GM18502 (cell line): ENCODE results near the gene TRIM28.
A peak's percentile ranks its signal among the peaks of the same experiment; 100 is the strongest.

ENCODE experiments used
- ATAC-seq: cut with Tn5 transposase; IDR thresholded peaks from one replicate; pipeline ENCODE4 v1.9.1; 2021; ENCODE audit warnings: mild to moderate bottlenecking; ENCODE audit not compliant: unreplicated experiment, poor library complexity

Gene TRIM28

DNA sequence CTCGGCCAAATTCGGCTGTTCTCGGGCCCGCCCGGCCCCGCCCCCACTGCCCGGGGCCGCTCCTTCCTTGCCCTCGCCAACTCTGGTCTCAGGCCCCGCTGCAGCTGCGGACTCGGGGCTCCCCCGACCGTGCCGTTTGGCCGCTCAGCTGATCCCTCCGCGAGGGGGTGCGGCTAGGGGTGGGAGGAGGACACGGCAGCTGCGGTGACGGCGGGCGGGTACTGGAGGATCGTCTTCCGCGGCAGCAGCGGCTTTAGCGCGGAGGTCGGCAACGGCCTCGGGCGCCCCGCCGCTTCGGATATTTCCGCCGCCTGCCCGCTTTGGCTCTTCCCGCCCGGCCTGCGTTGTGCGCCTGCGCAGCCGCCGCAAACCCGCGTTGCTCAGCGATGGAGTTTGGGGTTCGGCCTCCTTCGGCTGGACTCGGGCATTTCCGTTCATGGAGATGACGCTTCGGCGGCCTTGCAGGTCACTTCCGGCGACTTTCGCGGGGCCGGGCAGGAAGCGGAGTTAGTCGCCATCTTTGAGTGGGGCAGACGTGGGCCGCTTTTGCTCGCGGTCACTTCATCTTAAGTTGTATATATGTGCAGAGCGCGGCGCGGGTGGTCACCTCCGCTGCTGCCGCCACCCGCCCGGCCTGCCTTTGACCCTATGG lies 14.9 kb downstream of the TRIM28 start:
- peak; percentile 52 for ATAC-seq

DNA sequence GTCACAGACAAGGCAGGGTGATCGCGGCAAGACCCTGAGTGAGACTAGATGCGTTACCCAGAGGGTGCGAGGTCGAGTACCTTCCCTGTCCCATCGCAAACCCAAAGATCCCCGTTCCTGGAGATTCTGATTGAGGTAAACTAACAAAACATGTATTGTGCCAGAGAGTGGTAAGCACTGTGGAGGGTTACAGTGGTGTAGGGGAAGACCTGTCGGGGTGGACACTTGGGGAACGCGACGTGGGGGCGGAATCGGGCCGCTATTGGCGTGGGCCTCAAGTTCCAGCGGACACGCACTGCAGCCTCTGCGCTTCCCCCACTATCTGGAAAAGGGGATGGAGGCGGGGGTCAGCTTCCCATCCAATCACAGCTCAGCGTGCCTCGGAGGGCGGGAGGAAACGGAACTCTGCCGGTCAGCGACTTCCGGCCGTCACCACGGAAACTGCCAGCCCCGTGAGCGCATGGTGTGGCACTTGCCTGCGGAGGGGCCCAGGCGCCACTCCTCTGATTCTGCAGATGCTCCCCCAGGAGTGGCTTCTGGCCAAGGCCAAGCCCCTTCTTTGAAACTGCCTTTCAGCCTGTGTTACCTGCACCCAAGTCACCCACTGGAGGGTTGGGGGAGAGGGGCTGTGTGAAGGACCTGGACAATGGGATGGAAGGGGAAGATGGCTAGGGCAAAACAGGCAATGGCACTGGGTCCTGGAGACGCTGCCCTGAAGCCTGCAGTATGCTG lies 15.6 kb downstream of the TRIM28 start:
- ATAC-seq = no peak

DNA sequence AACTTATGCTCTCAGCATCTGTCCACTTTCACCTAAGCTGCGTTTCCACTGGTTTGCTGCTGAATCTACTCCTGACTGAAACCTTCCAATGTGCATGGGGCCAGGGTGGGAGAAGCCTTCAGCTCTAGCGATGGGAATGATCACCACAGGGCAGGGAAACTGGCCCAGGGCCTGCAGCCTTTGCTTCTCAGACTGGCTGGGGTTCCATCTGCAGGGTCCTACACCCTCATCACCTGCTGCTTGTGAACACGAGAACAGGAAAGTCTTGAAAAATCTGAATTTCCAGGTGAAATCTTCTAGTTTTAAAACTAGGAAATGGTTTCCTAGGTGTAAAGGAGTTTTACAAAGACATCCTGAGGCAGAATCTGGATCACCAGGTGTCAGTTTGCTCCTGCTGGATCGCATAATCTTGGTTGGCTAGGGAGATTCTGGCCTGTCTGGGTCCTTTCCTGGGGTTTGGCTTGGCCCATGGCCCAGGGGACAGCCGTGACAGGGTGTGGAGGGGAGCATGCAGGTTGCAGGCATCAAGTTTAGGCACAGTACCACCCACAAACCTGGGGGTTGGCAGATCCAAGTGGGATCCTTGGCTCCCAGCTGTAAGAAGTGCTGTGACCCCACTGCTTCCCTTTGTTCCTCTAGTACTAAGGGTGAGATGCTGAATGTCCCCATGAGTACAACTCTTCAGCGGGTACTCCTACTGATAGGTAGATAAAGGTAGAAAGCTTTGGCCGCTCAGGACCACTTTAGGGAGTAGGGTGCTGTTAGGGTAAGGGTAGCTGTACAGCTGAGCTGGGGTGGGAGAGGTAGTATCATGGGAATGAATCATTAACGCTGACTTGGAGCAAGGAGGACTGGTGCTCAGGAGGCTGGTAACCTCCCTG lies 16.4 kb downstream of the TRIM28 start:
- no peak for ATAC-seq

DNA sequence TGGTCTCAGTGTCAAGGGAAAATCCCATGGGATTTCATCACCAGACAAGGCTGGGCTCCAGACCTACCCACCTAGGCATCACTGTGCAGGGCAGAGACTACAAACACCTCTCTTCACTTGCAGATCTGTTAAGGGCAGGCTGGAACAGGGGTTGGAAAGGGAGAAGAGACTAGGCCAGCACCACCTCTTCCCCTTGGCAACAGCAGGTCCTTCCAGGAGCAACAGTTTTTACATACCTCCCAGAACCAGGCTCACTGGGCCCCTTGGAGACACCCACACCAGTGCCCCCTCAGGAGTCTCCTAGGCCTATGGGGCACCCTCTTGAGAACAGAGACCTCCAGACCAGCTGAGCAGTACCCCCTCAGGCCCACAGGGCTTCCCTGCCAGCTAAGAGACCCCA lies 17.1 kb downstream of the TRIM28 start:
- ATAC-seq = no peak

DNA sequence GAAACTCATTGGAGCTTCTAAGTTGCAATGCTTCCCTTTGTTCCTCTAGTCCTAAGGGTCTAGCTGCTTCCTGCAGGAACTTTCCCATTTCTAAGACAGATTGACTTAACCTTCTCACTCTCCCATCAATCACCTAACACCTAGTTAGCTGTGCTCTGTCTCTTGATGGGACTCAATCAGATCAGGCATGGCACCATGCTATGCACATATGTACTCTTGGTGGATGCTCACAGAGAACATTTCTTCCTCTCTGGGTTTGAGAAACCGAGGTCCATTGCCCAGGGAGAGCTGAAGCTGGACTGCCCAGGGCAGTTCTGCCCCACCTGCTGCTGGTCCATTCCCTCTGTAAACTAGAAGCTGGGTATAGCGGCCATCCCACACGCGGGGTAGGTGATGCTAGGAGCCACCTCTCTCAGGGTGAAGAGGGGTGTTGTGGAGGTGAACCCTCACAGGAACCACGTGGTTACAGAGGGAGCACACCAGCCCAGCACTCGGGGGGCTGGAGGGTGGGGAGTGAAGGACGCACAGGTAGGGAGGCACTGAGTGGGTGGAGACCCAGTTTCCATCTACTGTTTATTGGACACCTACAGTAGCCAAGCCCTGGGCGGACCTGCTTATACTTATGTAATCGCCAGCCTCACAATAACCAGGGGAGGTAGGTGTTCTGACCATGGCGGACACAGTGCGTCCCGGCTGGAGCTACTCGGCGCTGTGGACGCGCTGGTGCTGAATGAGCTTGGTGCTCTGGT lies 17.7 kb downstream of the TRIM28 start:
- ATAC-seq = no peak

DNA sequence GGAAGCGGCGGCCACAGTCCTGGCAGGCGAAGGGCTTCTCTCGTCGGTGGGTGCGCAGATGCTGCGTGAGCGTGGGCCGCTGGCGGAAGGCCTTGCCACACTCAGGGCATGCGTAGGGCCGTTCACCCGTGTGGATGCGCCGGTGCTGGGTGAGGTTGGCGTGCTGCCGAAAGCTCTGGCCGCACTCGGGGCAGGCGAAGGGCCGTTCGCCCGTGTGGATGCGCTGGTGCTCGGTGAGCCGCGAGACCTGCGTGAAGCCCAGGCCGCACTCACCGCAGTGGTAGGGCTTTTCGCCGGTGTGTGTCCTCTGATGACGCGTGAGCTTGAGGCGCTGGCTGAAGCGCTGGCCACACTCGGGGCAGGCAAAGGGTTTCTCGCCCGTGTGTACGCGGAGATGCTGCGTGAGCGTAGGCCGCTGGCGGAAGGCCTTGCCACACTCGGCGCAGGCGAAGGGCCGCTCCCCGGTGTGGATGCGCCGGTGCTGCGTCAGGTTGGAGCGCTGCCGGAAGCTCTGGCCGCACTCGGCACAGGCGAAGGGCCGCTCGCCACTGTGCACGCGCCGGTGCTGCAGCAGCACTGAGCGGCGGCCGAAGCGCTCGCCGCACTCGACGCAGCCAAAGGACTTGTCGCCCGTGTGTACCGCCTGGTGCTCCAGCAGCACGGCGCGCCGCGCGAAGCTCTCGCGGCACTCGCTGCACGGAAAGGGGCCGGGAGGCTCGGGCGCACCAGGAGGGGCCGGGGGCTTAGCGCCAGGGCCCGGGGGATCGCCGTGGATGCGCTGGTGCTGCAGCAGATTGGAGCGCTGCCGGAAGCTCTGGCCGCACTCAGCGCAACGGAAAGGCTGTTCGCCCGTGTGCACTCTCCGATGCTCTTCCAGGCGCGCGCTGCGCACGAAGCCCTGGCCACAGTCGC lies 18.5 kb downstream of the TRIM28 start:
- ATAC-seq = no peak

DNA sequence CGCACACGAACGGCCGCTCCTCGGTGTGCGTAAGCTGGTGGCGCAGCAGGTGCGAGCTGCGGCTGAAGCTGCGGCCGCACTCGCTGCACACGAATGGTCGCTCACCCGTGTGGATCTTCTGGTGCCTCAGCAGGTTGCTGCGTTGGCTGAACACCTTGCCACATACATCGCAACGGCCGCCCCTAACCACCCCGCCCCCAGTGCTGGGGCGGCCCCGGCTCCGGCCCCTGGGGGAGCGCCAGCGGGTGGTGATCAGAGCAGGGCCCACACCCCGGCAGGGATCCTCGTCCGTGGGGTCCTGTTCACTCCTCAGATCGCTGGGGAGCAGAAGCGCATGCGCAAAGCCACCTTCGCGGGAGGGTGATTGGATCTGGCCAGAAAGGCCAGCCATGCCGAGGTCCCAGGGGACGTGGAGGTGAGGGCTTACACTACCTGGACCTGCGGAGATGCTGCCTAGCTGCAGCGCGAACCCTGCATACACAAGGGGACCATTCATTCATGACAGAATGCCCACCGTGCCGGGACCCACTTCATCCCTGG lies 19.2 kb downstream of the TRIM28 start:
- ATAC-seq = no peak

DNA sequence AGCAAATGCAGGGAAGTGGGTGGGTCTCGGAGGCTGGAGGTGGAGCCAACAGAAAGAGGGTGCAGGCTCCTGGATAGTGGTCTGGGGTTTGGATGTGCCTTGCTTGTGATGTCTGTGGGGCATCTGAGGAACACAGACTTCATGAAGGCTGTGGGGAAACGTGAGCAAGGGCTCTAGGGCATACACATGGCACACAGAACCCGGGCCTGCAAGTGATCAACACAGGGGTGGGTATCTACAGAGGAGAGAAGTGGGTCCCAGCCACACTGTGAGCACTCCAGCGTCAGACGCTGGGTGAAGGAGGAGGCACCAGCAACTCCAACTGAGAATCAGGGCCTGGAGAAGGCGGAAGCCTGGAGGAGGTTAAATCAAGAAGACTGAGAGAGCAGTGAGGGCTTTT lies 20.0 kb downstream of the TRIM28 start:
- ATAC-seq = no peak

DNA sequence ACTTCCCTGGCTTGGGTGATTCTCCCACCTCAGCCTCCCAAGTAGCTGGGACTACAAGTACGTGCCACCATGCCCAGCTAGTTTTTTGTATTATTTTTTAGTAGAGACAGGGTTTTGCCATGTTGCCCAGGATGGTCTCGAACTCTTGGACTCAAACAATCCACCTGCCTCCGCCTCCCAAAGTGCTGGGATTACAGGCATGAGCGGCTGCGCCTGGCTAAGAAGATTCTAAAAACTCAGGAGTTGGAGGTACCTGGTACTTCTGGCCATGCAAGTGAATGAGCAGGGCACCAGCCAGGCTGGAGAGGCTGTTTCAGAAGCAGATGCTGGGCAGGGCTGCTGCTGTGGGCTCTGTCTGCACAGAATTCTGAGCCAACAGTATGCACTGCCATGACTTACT lies 23.1 kb downstream of the TRIM28 start:
- no peak for ATAC-seq

DNA sequence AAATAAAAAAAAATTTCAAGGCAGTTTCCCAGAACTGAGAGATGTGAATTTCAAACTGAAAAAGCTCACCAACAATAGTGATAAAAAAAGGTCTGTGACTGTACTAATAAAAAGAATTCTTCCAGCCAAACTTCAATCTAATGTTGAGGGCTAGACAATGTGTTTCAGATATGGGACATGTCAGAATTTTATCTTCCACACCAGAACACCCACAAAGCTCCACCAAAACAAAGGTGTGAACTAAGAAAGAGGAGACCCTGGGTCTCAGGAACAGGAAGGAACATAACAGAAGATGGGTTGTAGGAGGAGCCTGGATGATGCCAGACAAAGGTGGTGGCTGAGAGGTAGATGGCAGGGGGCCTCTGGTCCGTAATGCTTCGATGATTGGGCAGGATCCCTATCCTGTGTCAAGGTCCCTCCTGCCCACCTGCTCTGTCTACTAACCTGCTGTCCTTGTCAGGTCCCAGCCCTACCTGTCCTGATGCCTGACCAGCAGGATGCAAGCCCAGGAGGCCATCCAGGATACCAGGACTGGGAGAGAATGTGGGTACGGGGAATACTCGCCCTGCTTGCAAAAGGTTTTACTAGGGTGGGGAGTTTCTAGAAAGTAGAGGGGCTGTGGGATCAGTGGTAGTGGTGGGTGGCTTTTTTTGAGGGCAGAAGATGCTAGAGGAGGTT lies 24.7 kb downstream of the TRIM28 start:
- ATAC-seq = no peak

DNA sequence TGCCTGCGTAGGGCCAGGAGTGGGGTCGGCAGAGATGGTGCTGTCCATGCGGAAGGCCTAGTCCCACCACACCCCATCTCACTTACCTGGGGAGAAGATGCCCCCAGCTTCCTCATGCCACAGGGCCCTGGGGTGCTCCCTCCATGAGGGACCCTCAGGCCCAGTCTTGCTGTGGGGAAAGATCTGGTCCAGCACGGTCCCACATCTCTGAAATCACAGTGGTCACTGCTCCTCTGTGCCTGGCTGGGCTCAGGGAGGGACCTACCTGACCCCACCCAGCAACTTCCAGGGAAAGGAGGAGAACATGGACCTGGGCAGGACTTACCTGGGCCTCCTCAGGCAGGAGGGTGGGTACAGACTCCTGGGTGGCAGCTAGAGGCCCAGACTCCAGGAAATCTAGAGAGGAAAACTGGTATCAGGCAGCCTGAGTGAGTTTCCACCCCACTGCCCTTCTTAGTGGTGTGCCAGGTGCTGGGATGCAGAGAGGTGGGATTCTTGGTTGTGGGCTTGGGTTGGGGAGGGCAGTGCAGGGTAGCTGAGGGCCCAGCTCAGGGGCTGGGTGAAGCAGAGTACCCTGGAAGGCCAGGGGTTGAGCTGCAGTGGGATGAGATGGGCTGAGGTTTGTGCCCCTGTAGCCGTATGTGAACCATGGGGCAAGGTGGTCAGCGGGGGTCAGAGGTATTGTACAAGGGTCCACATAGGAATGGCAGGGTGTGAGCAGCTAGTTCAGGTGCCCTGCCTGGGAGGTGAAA lies 25.5 kb downstream of the TRIM28 start:
- ATAC-seq = no peak

DNA sequence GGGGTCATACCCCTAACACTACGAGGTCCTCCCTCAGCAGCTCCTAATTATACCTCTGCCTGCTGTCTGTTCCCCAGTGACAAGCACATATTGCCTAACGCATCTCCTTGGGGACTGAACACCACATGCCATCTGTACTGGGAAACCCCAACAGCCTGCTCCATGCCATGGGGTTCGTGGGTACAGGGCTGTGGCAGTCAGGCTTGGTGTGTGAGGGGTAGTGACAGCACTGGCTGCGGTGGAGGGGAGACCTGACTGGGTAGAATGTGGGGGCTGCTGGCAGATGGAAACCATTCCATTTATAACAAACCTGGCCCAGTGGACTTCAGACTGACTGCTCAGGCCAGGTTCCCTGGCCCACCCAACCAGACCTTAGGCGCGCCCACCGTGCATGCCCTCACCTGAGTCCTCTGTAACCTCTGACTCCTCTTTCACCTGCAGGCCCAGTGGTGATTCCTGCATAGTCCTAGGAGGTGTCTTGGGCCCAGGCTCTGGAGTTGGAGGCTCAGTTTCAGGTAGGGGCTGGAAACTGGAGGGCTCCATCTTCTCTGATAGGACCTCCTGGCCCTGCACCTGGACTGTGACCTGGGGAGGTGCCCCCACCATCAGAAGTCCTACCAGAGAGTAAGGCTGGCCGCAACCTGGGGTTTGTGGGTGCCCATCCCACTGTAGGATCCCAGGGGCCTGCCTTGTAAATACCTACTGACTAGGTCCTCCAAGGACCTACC lies 26.2 kb downstream of the TRIM28 start:
- ATAC-seq = no peak

DNA sequence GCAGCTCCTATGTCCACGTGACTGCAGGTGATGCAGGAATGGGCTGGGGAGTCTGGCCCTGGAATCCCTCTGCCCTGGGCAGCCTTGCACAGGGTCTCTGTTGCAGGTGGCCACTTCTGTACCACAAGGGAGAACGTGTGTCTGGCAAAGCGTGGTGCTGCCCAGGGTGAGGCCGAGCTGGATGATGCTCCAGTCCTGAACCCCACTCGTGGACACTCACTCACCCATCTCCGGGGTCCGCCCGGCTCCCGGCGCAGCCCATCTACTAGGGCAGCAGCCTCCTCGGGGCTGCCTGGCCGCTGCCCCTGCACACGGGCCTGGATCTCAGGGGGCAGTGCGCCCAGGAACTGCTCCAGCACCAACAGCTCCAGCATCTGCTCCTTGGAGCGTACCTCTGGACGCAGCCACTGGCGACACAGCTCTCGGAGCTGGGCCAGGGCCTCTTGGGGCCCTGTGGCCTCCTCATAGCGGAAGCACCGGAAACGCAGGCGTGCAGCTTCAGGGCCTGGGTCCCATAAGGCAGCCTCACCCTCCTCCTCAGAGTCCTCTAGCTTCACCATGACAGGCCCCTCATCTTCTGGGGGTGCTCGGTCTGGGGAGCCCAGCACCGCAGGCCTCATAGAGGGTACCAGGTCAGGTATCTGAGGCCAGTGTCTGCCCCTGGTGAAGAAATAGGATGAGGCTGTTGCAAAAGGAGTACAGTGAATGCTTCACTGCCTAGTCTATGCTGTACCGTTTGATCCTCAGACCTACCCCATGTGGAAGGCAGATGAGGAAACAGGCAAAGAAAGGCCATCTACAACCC lies 27.1 kb downstream of the TRIM28 start:
- no peak for ATAC-seq

DNA sequence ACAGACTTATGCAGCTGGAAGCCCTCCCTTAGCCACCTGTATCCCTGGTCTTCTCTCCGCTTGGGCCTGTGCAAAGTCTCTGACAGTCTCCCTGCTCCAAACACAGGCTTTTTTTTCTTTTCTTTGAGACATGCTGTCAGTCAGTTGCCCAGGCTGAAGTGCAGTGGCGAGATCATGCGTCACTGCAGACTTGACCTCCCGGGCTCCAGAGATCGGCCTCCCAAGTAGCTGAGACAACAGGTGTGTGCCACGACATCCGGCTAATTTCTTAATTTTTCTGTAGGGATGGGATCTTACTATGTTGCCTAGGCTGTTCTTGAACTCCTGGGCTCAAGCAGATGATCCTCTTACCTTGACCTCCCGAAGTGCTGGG lies 27.7 kb downstream of the TRIM28 start:
- ATAC-seq = no peak

DNA sequence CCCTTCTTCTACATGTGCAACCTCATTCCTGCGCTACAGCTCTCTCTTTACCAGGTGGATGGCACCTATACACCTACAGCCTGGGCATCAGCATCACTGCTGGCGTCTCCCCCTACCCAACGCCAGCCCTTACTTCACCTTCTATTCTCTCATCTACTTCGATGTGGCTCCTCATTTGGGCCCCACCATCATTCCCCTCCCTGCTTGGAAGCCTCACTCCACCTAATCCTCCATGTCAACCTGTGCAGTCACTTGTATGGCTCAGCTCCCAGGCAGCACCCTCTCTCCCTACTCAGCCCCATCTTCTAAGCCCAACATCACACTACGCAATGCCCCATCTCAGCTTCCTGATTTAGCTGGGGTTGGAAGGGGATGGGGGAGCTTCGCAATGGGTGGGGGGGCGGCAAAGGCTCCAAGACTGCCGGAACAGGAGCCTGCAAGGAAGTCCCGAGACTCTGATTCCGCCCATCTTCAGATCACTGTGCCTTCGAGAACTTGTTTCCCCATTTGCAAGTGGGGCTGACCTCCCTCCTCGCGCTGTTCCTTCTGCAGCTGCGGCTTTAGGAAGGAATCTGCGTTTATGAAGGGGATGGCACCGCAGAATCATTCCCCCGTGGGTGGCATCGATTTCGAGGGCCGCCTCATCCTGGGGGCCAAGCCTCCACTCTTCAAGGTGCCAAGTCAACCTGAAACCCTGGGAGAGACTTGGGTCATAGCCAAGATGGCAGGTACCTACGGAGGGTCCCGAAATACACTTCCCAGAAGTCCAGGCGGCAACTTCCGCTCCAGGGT lies 28.4 kb downstream of the TRIM28 start:
- no peak for ATAC-seq
